Neural progenitor cell (in vitro differentiated cells): ENCODE data around the gene COQ3.

Source experiments
- EZH2phosphoT487 ChIP-seq: fragments of 200-600 bp; sonication (generic); IDR thresholded peaks from 2 replicates; pipeline ENCODE4 v1.6.1; 2017; ENCODE audit warnings: antibody characterized with exemption
- TF ChIP-seq, protein P1 (sequence below): fragments of 200-600 bp; sonication (generic); IDR thresholded peaks from 2 replicates; pipeline ENCODE4 v1.5.1; 2017; ENCODE audit warnings: antibody characterized with exemption, mild to moderate bottlenecking

DNA sequence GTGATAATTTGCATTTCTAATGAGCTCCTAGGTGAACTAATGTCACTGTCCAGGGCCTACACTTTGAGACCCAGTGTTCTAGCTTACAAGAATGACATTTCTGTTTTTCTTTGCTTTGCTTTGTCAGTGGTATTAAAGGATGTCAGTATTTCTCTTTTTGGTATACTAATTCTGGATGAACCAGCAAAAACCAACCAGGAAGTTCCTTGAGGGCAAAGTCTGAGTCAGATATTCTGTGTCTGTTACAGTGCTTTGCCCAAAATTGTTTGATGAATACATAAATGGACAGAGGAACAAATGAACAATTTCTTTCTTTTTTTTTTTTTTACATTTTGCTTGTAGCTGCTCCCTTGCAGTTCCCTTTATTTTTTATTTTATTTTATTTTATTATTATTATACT, 15.4 kb downstream of the COQ3 start:
- TF ChIP-seq, protein P1, sequence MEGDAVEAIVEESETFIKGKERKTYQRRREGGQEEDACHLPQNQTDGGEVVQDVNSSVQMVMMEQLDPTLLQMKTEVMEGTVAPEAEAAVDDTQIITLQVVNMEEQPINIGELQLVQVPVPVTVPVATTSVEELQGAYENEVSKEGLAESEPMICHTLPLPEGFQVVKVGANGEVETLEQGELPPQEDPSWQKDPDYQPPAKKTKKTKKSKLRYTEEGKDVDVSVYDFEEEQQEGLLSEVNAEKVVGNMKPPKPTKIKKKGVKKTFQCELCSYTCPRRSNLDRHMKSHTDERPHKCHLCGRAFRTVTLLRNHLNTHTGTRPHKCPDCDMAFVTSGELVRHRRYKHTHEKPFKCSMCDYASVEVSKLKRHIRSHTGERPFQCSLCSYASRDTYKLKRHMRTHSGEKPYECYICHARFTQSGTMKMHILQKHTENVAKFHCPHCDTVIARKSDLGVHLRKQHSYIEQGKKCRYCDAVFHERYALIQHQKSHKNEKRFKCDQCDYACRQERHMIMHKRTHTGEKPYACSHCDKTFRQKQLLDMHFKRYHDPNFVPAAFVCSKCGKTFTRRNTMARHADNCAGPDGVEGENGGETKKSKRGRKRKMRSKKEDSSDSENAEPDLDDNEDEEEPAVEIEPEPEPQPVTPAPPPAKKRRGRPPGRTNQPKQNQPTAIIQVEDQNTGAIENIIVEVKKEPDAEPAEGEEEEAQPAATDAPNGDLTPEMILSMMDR: no peak
- TF ChIP-seq EZH2phosphoT487: no peak
